ENCODE results near the gene NRN1.

GRCh38 chr6:5967594-5967993 lies 39.1 kb downstream of the NRN1 start:
- TF ChIP-seq EP300 (IDR thresholded peaks at IDR 0.05; ENCODE audit: borderline replicate concordance) (no peak), TAF1 (IDR thresholded peaks at IDR 0.05; ENCODE audit: low read depth) (no peak), TEAD4 (IDR thresholded peaks at IDR 0.05) (no peak), CEBPB (IDR thresholded peaks at IDR 0.05) (no peak), REST (IDR thresholded peaks at IDR 0.05; ENCODE audit: low read depth) (no peak), NFIC (IDR thresholded peaks at IDR 0.05) (no peak)

Data from Ishikawa (cell line).